Neuronal stem cell (in vitro differentiated cells): ENCODE results near the gene PRKD1.

Source experiments
- DNase-seq: peaks from one replicate; pipeline ENCODE4 v3.0.0-alpha.2; 2013; ENCODE audit warnings: low spot score
- H2AFZ ChIP-seq: one replicate; pipeline ENCODE4 v1.6.1; 2013; ENCODE audit warnings: mild to moderate bottlenecking, low read length, inconsistent platforms
- H2AK5ac ChIP-seq: 2 replicates; pipeline ENCODE4 v1.6.1; 2013; ENCODE audit warnings: low read depth, mild to moderate bottlenecking, inconsistent platforms, low read length, moderate library complexity, mixed read lengths
- H2BK120ac ChIP-seq: 2 replicates; pipeline ENCODE4 v1.6.1; 2013; ENCODE audit warnings: low read depth, mild to moderate bottlenecking, inconsistent platforms, low read length, moderate library complexity, mixed read lengths
- H2BK12ac ChIP-seq: one replicate; pipeline ENCODE4 v1.6.1; 2013; ENCODE audit warnings: low read length, inconsistent platforms
- H2BK15ac ChIP-seq: 2 replicates; pipeline ENCODE4 v1.6.1; 2013; ENCODE audit warnings: mild to moderate bottlenecking, low read length, inconsistent platforms, mixed read lengths
- H2BK5ac ChIP-seq: one replicate; pipeline ENCODE4 v1.6.1; 2013; ENCODE audit warnings: inconsistent platforms, mild to moderate bottlenecking, low read length, moderate library complexity
- H3K14ac ChIP-seq: one replicate; pipeline ENCODE4 v1.6.1; 2013; ENCODE audit warnings: low read length, inconsistent platforms
- H3K18ac ChIP-seq: 2 replicates; pipeline ENCODE4 v1.6.1; 2013; ENCODE audit warnings: low read length, inconsistent platforms
- H3K23ac ChIP-seq: 2 replicates; pipeline ENCODE4 v1.6.1; 2013; ENCODE audit warnings: low read depth, mild to moderate bottlenecking, mixed read lengths, low read length, inconsistent platforms; ENCODE audit not compliant: poor library complexity
- H3K27ac ChIP-seq: replicated peaks from 3 replicates; pipeline ENCODE4 v1.5.1; 2013; ENCODE audit warnings: low read length, inconsistent platforms
- H3K27me3 ChIP-seq, 3 experiments: 2 replicates each; pipeline ENCODE4 v1.6.1; 2013; ENCODE audit warnings: low read length in 3 of 3, mild to moderate bottlenecking in 2 of 3, inconsistent platforms in 1 of 3, low read depth in 1 of 3, mixed read lengths in 1 of 3, moderate library complexity in 1 of 3; ENCODE audit not compliant: control insufficient read depth in 3 of 3, insufficient read depth in 3 of 3
- H3K36me3 ChIP-seq, 2 donors: replicated peaks in 1 of 2; 2 replicates each; pipeline ENCODE4 v1.6.1; 2013; ENCODE audit warnings: low read length in 2 of 2; ENCODE audit not compliant: control insufficient read depth in 2 of 2, insufficient read depth in 2 of 2
- H3K4ac ChIP-seq: 2 replicates; pipeline ENCODE4 v1.6.1; 2013; ENCODE audit warnings: inconsistent platforms, mild to moderate bottlenecking, low read length, moderate library complexity
- H3K4me1 ChIP-seq, 2 donors: 1 replicate in 1 of 2; 2 replicates in 1 of 2; pipeline ENCODE4 v1.6.1; 2013; ENCODE audit warnings: low read length in 2 of 2, low read depth in 1 of 2; ENCODE audit not compliant: control insufficient read depth in 2 of 2, insufficient read depth in 1 of 2
- H3K4me2 ChIP-seq: one replicate; pipeline ENCODE4 v1.6.1; 2013; ENCODE audit warnings: mild to moderate bottlenecking, low read length, inconsistent platforms; ENCODE audit not compliant: insufficient read depth, poor library complexity, severe bottlenecking
- H3K4me3 ChIP-seq, 2 donors: 2 replicates each; pipeline ENCODE4 v1.5.1; 2013; ENCODE audit warnings: low read length in 2 of 2, mild to moderate bottlenecking in 2 of 2, inconsistent platforms in 1 of 2, moderate library complexity in 1 of 2
- H3K79me1 ChIP-seq: one replicate; pipeline ENCODE4 v1.6.1; 2013; ENCODE audit warnings: low read depth, mild to moderate bottlenecking, inconsistent platforms, low read length, moderate library complexity
- H3K9ac ChIP-seq: one replicate; pipeline ENCODE4 v1.6.1; 2013; ENCODE audit warnings: mild to moderate bottlenecking, low read depth, low read length, inconsistent platforms; ENCODE audit not compliant: poor library complexity
- H3K9me3 ChIP-seq, 2 donors: replicated peaks in 1 of 2; 2 replicates each; pipeline versions ENCODE3 to v1.6.1; 2013; ENCODE audit warnings: low read length in 2 of 2, mild to moderate bottlenecking in 2 of 2, inconsistent platforms in 1 of 2, low read depth in 1 of 2, mixed read lengths in 1 of 2, moderate library complexity in 1 of 2; ENCODE audit not compliant: control insufficient read depth in 2 of 2, insufficient read depth in 1 of 2
- H4K8ac ChIP-seq: one replicate; pipeline ENCODE4 v1.6.1; 2013; ENCODE audit warnings: low read depth, mild to moderate bottlenecking, inconsistent platforms, low read length, moderate library complexity
- H4K91ac ChIP-seq: one replicate; pipeline ENCODE4 v1.6.1; 2013; ENCODE audit warnings: low read length, low read depth, mild to moderate bottlenecking, inconsistent platforms; ENCODE audit not compliant: poor library complexity
- WGBS, 2 donors: extraction: QIAGEN DNeasy Blood & Tissue Kit; methylation state at CpG; one replicate each; pipeline ENCODE4 v1.1.7; 2013; ENCODE audit warnings: missing lambda C conversion rate in 2 of 2, mixed read lengths in 1 of 2; ENCODE audit not compliant: insufficient read length in 2 of 2, insufficient replicate concordance in 1 of 2; ENCODE audit errors: extremely low coverage in 2 of 2; 5-methylcytosine and 5-hydroxymethylcytosine counted together

The PRKD1 gene

DNA sequence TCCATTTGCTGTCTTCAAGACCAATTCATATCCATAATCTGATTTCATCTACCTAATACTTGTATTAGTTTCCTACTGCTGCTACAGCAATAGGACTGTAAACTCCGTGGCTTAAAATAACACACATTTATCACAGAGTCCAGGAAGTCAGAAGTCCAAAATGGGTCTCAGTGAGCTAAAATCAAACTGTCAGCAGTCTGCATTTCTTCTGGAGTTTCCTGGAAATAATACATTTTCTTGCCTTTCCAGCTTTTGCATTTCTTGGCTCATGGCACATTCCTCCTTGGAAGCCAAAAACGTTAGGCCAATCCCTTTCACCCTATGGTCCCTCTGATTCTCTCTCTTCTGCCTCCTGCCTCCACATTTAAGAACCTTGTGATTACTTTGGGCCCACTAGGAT lies 239.8 kb downstream of the PRKD1 start:
- no peak for DNase-seq
- Histone ChIP-seq H4K91ac (no peak overlapping the region), H3K14ac (no peak overlapping the region), H3K27ac (no peak overlapping the region), H4K8ac (no peak overlapping the region), H3K18ac (no peak overlapping the region), H3K4me2 (no peak overlapping the region), H2BK120ac (no peak overlapping the region), H2AFZ (no peak overlapping the region), H3K4ac (no peak overlapping the region), H2AK5ac (no peak overlapping the region), H3K4me3 (no peak overlapping the region), H3K23ac (no peak overlapping the region), H3K4me1 (no peaks in the 10 kb centered on the region), H3K79me1 (no peaks in the 10 kb centered on the region), H3K27me3 (no peaks in the 10 kb centered on the region), H2BK12ac (no peak overlapping the region), H2BK15ac (no peak overlapping the region), H3K9ac (no peak overlapping the region), H2BK5ac (no peak overlapping the region), H3K36me3 (no peaks in the 10 kb centered on the region), H3K9me3 (no peaks in the 10 kb centered on the region)
- WGBS, 2 donors, result no CpG with 5 or more reads among the region's 2 CpGs

DNA sequence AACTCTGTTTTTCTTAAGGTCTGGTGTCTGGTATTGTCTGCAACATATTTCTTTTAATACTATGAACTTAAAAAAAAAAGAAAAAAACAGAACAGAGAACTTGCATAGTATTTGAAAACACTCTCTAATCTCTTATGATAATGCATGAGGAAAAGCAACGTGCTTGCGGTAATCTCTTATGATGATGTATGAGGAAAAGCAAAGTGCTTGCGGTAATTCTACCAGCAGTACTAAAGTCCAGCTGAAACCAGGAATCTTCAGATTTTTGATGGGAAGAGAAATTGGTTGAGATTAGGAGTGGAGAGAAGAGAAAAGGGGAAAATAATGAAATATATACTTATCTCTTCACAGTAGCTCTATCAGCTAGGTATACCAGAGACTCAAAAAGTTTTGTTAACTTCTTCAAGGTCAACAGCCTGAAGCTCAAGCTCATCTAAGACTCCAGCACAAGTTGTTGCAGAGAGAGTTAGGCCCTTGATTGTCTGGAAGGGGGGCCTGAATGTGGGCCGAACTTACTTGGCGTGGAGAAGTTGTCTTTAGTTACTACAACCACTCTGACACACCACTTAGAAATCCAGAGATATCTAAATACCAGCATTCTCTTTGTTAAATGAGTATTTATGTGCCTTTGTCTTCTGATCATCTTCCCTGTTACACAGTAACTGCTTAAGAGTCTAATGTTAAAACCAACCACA lies 240.4 kb downstream of the PRKD1 start:
- H3K4ac ChIP-seq, result no peak overlapping the region
- H3K4me3 ChIP-seq, result no peak overlapping the region
- no peaks in the 10 kb centered on the region for H3K9me3 ChIP-seq
- no peak overlapping the region for H4K91ac ChIP-seq
- H2BK120ac ChIP-seq, result no peak overlapping the region
- H3K4me2 ChIP-seq, result no peak overlapping the region
- no peak overlapping the region for H2BK12ac ChIP-seq
- H2AFZ ChIP-seq, result no peak overlapping the region
- DNase-seq, result no peak
- no peak overlapping the region for H3K23ac ChIP-seq
- no peak overlapping the region for H2BK5ac ChIP-seq
- no peak overlapping the region for H3K14ac ChIP-seq
- no peaks in the 10 kb centered on the region for H3K36me3 ChIP-seq
- no peak overlapping the region for H3K9ac ChIP-seq
- WGBS, 2 donors, result no CpG with 5 or more reads among the region's 5 CpGs
- no peak overlapping the region for H2BK15ac ChIP-seq
- H3K4me1 ChIP-seq, result no peaks in the 10 kb centered on the region
- no peaks in the 10 kb centered on the region for H3K79me1 ChIP-seq
- no peak overlapping the region for H4K8ac ChIP-seq
- no peak overlapping the region for H2AK5ac ChIP-seq
- no peaks in the 10 kb centered on the region for H3K27me3 ChIP-seq
- H3K18ac ChIP-seq, result no peak overlapping the region
- H3K27ac ChIP-seq, result no peak overlapping the region

DNA sequence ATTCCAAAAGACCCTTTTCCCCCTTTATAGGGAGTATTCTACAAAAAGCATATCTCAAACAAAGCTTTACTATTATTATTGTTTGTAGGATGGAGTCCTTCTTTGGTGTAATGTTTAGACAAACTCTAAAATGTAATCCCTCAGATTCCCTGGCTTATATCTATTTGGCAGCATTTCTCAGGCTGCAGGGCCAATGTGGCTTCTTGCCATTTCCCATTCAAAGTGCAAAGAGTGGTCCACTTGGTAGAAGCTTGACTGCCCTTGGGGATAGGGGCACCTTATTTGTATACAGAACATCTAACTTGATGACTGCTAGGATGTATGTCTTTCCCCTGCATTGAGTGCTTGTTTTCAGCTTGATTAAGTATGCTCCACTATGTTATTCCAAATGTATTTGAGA lies 242.7 kb downstream of the PRKD1 start:
- Histone ChIP-seq H2BK15ac (no peak overlapping the region), H3K4me3 (no peak overlapping the region)

DNA sequence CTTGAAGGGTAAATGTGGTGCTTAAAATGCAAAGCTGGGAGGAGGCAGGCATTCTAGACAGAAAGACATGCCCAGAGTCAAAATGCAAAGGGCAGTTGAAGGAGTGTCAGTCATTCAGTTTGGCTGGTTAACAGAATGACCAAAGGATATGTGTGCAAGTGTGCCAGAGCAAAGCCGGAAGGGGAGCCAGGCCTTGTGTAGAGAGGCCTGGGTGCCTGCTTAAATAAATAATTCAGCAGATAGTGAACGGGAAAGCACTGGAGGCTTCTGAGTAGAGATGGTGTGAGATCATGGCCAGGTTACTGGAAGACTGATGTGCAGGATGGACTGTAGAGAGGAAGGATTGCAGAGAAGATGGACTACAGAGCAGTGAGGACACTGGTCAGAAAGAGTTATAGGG lies 244.9 kb downstream of the PRKD1 start:
- Histone ChIP-seq H3K4ac (no peak overlapping the region), H3K27ac (no peak overlapping the region), H3K27me3 (no peaks in the 10 kb centered on the region), H3K14ac (no peak overlapping the region), H3K23ac (no peak overlapping the region), H3K18ac (no peak overlapping the region), H2BK5ac (no peak overlapping the region), H3K36me3 (no peaks in the 10 kb centered on the region), H3K4me2 (no peak overlapping the region), H3K9ac (no peak overlapping the region), H2AFZ (no peak overlapping the region), H2AK5ac (no peak overlapping the region), H2BK120ac (no peak overlapping the region), H3K9me3 (no peaks in the 10 kb centered on the region), H3K79me1 (no peaks in the 10 kb centered on the region), H2BK15ac (no peak overlapping the region), H4K8ac (no peak overlapping the region), H3K4me1 (no peaks in the 10 kb centered on the region), H2BK12ac (no peak overlapping the region), H4K91ac (no peak overlapping the region), H3K4me3 (no peak overlapping the region)
- no CpG with 5 or more reads among the region's 2 CpGs for WGBS, 2 donors
- DNase-seq, result no peak

More for the DNA sequence above, 242.7 kb downstream of the PRKD1 start:
- Histone ChIP-seq H3K18ac (no peak overlapping the region), H3K9ac (no peak overlapping the region), H2BK120ac (no peak overlapping the region), H4K91ac (no peak overlapping the region), H2AFZ (no peak overlapping the region), H3K36me3 (no peaks in the 10 kb centered on the region), H3K9me3 (no peaks in the 10 kb centered on the region), H2BK12ac (no peak overlapping the region), H3K4me2 (no peak overlapping the region), H3K27me3 (no peaks in the 10 kb centered on the region), H3K4me1 (no peaks in the 10 kb centered on the region), H3K14ac (no peak overlapping the region), H3K27ac (no peak overlapping the region), H2BK5ac (no peak overlapping the region), H3K79me1 (no peaks in the 10 kb centered on the region), H2AK5ac (no peak overlapping the region), H3K4ac (no peak overlapping the region), H4K8ac (no peak overlapping the region), H3K23ac (no peak overlapping the region)
- no peak for DNase-seq
